Bronchial epithelial cell (primary cell): Measurements from ENCODE around the gene SAG. TPM values are rescaled to one million over a fixed set of nuclear protein-coding genes. Genes with fewer than 3 reads are reported as not detected.

Experiments used
- DNase-seq: peaks from one replicate; pipeline ENCODE4 v3.0.0-alpha.2; 2010; ENCODE audit warnings: low read depth
- FAIRE-seq: peaks from 2 replicates; lab custom pipeline; 2011; peaks lifted over from hg19 to GRCh38; lab: Jason Lieb, UNC
- H3K27me3 ChIP-seq: 2 replicates; pipeline ENCODE4 v1.5.1; 2011; ENCODE audit warnings: low read length; ENCODE audit not compliant: control insufficient read depth, insufficient read depth
- H3K36me3 ChIP-seq: 2 replicates; pipeline ENCODE4 v1.5.1; 2011; ENCODE audit warnings: low read length; ENCODE audit not compliant: control insufficient read depth, insufficient read depth
- H3K4me3 ChIP-seq: 2 replicates; pipeline ENCODE4 v1.5.1; 2011; ENCODE audit warnings: mild to moderate bottlenecking, low read depth, low read length, control low read depth
- total RNA-seq: library from RNA; depleted of rRNA; stranded (reverse); fragments of >200 nt; gene quantifications from 2 replicates; pipeline ENCODE4 v1.2.1, GENCODE V29; 2014
- TF ChIP-seq, protein P1 (sequence below): IDR thresholded peaks from 2 replicates; pipeline ENCODE4 v1.5.1; 2011; ENCODE audit warnings: mild to moderate bottlenecking, moderate library complexity, low read length, control low read depth, inconsistent platforms; ENCODE audit not compliant: insufficient read depth, severe bottlenecking

Gene SAG
- total RNA-seq, 1 donor from 2014 or later: not detected

DNA sequence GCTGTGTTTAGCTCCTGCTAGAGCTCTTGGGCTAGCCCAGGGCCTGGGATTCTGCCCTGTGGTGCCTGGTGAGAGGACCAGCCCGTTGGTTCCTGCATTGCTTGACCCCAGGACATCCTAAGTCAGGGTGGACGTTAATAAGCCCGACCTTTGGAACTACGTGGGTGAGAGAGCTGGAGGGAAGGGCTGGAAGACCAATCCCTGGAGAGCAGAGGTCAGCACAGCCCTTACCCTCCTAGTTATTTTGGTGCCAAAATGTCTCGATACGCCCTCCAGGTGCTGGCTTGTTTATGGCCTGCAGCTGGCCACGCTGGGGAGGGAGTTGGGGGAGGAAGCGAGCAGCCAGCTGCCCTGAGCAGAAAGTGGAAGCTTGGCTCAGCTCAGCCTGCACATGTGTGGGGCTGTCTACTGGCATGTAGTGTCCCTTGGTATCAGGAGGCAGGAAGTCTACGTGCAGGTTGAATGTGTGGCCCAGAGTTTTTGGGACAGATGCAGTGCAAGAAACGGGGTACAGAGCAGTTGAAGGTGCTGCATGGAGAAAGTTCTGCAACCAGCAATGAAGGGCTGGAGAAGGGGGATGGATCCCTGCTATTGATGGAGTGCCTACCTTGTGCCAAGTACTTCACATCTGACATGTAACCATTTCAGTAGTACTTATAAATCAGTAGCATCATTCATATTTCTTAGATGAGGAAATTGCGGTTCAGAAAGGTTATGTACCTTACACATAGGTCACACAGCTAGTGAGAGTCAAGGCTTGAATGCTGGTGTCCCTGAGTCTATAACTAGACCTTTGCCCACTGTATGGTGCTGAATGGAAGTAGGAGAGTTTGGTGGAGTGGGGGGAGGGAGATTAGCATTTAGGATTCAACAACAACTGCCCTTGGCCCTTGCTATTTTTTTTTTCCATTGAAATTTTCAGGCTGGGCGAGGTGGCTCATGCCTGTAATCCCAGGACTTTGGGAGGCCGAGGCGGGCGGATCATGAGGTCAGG is 41.7 kb downstream of the SAG start:
- Histone ChIP-seq H3K36me3 (no peaks in the 10 kb centered on the region), H3K27me3 (no peaks in the 10 kb centered on the region), H3K4me3 (no peak overlapping the region)
- DNase-seq (no peak), FAIRE-seq (no peak)
- TF ChIP-seq, protein P1, sequence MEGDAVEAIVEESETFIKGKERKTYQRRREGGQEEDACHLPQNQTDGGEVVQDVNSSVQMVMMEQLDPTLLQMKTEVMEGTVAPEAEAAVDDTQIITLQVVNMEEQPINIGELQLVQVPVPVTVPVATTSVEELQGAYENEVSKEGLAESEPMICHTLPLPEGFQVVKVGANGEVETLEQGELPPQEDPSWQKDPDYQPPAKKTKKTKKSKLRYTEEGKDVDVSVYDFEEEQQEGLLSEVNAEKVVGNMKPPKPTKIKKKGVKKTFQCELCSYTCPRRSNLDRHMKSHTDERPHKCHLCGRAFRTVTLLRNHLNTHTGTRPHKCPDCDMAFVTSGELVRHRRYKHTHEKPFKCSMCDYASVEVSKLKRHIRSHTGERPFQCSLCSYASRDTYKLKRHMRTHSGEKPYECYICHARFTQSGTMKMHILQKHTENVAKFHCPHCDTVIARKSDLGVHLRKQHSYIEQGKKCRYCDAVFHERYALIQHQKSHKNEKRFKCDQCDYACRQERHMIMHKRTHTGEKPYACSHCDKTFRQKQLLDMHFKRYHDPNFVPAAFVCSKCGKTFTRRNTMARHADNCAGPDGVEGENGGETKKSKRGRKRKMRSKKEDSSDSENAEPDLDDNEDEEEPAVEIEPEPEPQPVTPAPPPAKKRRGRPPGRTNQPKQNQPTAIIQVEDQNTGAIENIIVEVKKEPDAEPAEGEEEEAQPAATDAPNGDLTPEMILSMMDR: no peak

DNA sequence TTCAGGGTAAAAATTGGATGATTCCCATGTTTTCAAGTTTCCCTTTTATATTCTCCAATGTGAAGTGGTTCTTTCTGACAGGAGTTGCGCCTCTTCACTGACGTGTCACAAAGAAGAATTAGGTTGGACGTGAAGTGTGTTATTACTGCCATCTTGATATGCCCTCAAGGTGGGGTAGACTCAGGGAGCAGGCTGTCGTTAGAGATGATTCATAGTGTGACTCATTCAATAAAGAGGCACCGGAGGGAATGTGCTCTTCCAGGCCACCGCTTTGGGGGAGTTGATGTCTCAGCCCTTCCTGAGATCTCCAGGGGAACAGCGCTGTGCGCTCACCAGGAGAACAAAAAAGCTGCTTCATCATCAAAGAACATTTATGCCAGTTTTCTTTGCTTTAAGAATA is 43.1 kb downstream of the SAG start:
- no peak overlapping the region for H3K4me3 ChIP-seq
- FAIRE-seq (peak; percentile 43), DNase-seq (peak; percentile 97)
- TF ChIP-seq, protein P1: no peak
- no peaks in the 10 kb centered on the region for H3K36me3 ChIP-seq
- no peaks in the 10 kb centered on the region for H3K27me3 ChIP-seq

DNA sequence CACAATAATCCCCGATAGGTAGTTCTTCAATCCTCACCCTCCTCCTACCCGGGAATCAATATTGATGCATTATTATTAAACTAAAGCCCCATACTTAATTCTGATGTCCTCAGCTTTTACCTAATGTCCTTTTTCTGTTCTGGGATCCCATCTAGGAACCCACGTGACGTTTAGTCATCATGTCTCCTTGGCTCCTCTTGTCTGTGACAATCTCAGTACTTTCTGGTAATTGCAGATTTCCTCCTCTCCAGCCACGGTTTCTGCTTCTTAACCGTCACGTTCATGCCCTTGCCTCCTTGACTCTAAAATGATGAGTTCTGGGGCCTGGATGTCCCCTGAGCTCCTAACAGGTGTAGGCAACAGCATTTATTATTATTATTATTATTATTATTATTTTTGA is 43.8 kb downstream of the SAG start:
- H3K27me3 ChIP-seq: no peaks in the 10 kb centered on the region
- H3K4me3 ChIP-seq: no peak overlapping the region
- TF ChIP-seq, protein P1: no peak
- DNase-seq (no peak), FAIRE-seq (no peak)
- H3K36me3 ChIP-seq: no peaks in the 10 kb centered on the region

DNA sequence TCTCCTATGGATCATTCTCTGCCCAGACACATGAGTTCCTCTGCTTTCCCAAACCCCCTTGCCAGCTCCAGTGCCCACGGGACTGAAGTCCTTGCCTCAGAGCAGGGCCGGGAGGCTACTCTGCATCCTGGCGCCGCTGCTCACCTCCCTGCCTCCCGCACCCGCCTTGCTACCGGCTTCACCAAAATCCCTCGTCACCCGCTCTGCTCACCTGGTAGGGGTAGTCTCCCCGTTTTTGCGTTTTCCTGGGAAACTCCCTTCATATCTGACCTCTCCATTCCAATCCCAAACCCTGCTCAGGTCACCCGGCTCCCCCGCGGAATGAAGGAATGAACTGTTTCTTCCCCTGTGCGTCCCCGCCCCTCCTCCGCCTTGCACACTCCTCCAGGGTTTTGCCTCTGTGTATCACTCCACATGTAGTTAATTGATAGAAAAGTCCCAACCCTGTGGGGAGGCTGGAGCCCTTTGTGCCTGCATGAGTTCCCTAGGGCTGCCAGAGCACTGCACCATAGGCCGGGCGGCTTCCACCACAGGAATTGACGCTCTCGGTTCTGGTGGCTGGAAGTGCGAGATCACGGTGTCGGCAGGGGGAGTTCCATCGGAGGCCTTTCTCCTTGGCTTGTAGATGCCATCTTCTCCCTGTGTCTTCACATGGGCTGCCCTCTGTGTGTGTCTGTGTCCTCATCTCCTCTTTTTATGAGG is 44.7 kb downstream of the SAG start:
- Histone ChIP-seq H3K4me3 (no peak overlapping the region), H3K27me3 (no peaks in the 10 kb centered on the region), H3K36me3 (no peaks in the 10 kb centered on the region)
- DNase-seq (no peak), FAIRE-seq (no peak)
- TF ChIP-seq, protein P1: no peak

DNA sequence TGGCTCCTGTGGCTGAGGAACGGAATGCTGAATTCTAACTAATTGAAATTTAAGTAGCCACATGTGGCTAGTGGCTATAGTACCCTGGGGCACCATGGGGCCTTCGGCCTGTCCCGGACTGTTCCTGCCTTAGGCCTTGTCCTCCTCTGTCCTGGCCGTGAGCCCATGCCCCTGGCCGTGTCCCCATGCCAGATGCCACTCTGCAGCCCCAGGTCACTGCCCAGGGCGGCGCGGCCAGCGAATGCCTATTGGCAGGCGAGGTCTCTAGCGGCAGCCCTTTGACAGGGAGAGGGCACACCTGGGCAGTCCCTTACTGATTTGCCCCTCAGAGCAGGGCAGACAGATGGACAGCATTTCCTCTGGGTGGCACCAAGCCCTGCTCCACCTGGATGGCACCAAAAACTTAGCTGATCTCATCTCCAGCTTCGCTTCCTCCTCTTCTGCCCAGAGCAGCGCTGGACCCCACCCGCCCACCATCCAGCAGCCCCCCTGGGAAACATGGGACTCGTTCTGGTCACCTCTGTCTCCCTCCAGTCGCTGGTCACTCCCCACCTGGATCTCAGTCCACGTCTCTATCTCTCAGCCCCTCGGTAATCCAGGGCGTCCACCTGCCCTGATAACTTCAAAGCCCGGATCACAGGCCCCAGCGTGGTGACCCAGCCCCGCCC is 45.6 kb downstream of the SAG start:
- FAIRE-seq: no peak
- DNase-seq: no peak
- no peaks in the 10 kb centered on the region for H3K36me3 ChIP-seq
- TF ChIP-seq, protein P1: no peak
- no peak overlapping the region for H3K4me3 ChIP-seq
- H3K27me3 ChIP-seq: no peaks in the 10 kb centered on the region
